ENCODE measurements around the gene XAB2.

DNA sequence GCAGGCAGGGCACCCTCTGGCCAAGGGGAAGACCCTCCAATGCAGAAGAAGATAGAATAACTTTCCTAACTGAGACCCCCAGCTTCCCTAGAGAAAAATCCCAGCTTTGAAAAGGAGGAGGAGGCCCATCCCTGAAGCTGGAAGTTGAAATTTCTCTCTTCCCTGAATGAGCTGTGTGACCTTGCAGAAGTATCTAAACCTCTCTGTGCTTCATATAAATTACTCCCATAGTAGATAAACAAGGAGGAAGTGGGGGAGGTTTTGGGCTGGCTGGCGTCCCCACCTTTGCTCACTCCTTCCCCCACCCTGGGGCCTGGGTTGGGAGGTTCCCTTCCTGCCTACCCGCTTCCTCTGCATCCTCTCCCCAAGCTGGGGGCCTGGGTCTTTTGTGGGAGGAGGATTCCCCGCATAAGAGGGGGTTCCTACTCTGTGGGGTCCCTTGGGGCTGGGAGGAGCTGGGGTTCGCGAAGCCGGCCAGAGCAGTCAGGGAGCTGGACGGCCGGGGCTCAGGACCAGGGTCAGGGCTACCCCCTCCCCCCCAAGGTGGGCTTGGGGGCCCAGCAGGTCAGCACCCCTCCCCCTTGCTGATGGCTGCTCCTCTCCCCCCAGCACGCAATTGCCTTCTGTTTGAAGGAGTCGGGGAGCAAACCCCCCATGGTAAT is 22.0 kb downstream of the XAB2 start:
- TF ChIP-seq, protein P1, sequence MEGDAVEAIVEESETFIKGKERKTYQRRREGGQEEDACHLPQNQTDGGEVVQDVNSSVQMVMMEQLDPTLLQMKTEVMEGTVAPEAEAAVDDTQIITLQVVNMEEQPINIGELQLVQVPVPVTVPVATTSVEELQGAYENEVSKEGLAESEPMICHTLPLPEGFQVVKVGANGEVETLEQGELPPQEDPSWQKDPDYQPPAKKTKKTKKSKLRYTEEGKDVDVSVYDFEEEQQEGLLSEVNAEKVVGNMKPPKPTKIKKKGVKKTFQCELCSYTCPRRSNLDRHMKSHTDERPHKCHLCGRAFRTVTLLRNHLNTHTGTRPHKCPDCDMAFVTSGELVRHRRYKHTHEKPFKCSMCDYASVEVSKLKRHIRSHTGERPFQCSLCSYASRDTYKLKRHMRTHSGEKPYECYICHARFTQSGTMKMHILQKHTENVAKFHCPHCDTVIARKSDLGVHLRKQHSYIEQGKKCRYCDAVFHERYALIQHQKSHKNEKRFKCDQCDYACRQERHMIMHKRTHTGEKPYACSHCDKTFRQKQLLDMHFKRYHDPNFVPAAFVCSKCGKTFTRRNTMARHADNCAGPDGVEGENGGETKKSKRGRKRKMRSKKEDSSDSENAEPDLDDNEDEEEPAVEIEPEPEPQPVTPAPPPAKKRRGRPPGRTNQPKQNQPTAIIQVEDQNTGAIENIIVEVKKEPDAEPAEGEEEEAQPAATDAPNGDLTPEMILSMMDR (IDR thresholded peaks at IDR 0.05 in 4 of 5, conservative IDR thresholded peaks at IDR 0.05 in 1 of 5): no peak
- no peak for TF ChIP-seq POLR2A (IDR thresholded peaks at IDR 0.05)
